Calu3 (cell line): ENCODE results near the gene CDK5RAP3. TPM values are rescaled to one million over a fixed set of nuclear protein-coding genes. Genes with fewer than 3 reads are reported as not detected.

Experiments used
- BruUV-seq: library from RNA; stranded (reverse); fragments of 400-500 nt; replicated peaks from 2 replicates; lab custom pipeline; 2021; lab: Mats Ljungman, UMichigan
- CTCF ChIA-PET: fragments of 300-600 bp; sonication (Branson Sonifier 250); formaldehyde crosslinking; loops from one replicate; lab custom pipeline; 2022; ENCODE audit warnings: antibody characterized with exemption; lab: Charles Lee
- DNase-seq: peaks from one replicate; pipeline ENCODE4 v3.0.0; 2022
- H3K27ac Mint-ChIP-seq: one replicate; pipeline ENCODE4 v1.8.0; 2022; ENCODE audit warnings: mixed read lengths; ENCODE audit not compliant: unreplicated experiment
- H3K27me3 Mint-ChIP-seq: one replicate; pipeline ENCODE4 v1.8.0; 2022; ENCODE audit warnings: mixed read lengths; ENCODE audit not compliant: unreplicated experiment
- H3K36me3 Mint-ChIP-seq: one replicate; pipeline ENCODE4 v1.8.0; 2022; ENCODE audit warnings: mild to moderate bottlenecking, moderate library complexity, mixed read lengths; ENCODE audit not compliant: insufficient read depth, unreplicated experiment
- H3K4me1 Mint-ChIP-seq: one replicate; pipeline ENCODE4 v1.8.0; 2022; ENCODE audit warnings: mild to moderate bottlenecking, low read depth, mixed read lengths; ENCODE audit not compliant: unreplicated experiment
- H3K4me3 Mint-ChIP-seq: one replicate; pipeline ENCODE4 v1.8.0; 2022; ENCODE audit warnings: mild to moderate bottlenecking, low read depth, moderate library complexity, mixed read lengths; ENCODE audit not compliant: unreplicated experiment
- H3K9me3 Mint-ChIP-seq: one replicate; pipeline ENCODE4 v1.8.0; 2022; ENCODE audit warnings: low read depth, mixed read lengths; ENCODE audit not compliant: unreplicated experiment
- CTCF ChIP-seq: fragments of 200-600 bp; IDR thresholded peaks from one replicate; pipeline ENCODE4 v1.8.0; 2022; ENCODE audit warnings: antibody characterized with exemption; ENCODE audit not compliant: unreplicated experiment
- intact Hi-C: fragments of 100-400 bp; cut with micrococcal nuclease; formaldehyde crosslinking; loops from one replicate; pipeline ENCODE4 v1.10.0; 2022; ENCODE audit not compliant: unreplicated experiment
- total RNA-seq: library from RNA; stranded (reverse); gene quantifications from 2 replicates; pipeline ENCODE4 v1.2.3, GENCODE V29; 2022

The CDK5RAP3 gene
- total RNA-seq, 1 experiment from 2014 or later = 431 TPM

GRCh38 chr17:47941246-47942095 lies 29.4 kb upstream of the CDK5RAP3 start, which contains the start of gene PNPO:
PNPO (plus strand) TSS chr17:47941571; CDS start chr17:47941676, 105 bp downstream.
- H3K27me3 Mint-ChIP-seq = no peaks in the 10 kb centered on the region
- peak within 1 kb of the TSS; percentile 89 for H3K4me3 Mint-ChIP-seq
- H3K36me3 Mint-ChIP-seq = peaks cover 27% of the 10 kb centered on the region
- H3K9me3 Mint-ChIP-seq = peaks cover 4% of the 10 kb centered on the region
- peaks cover 52% of the 10 kb centered on the region for H3K4me1 Mint-ChIP-seq
- no peak for TF ChIP-seq CTCF
- intact Hi-C loops = loop anchor here (10.0 kb wide), 1 partner anchor 97 kb away; the partner anchor contains the start of gene SCRN2
- CTCF ChIA-PET = interaction anchor here (0.5 to 2.9 kb wide), 15 partner anchors 9 to 1397 kb away, joined by 3 to 27 read pairs (median 3); partner anchors contain the start of genes CDK5RAP3, PRR15L and SCRN2
- DNase-seq = peak; percentile 98
- BruUV-seq = no TSS peak
- H3K27ac Mint-ChIP-seq = peak within 1 kb of the TSS; percentile 80

GRCh38 chr17:47942096-47942510 lies 28.8 kb upstream of the CDK5RAP3 start:
- Mint-ChIP-seq H3K4me3 (peak overlapping the region; percentile 89), H3K27ac (peak overlapping the region; percentile 80), H3K4me1 (peaks cover 52% of the 10 kb centered on the region), H3K36me3 (peaks cover 34% of the 10 kb centered on the region), H3K27me3 (no peaks in the 10 kb centered on the region), H3K9me3 (peaks cover 4% of the 10 kb centered on the region)
- intact Hi-C loops = loop anchor here (10.0 kb wide), 1 partner anchor 97 kb away; the partner anchor contains the start of gene SCRN2
- DNase-seq = no peak
- TF ChIP-seq CTCF = no peak
- CTCF ChIA-PET = interaction anchor here (0.7 to 2.9 kb wide), 6 partner anchors 8 to 1397 kb away, joined by 3 to 27 read pairs (median 4); partner anchors contain the start of genes CDK5RAP3 and SCRN2
- no TSS peak for BruUV-seq

DNA sequence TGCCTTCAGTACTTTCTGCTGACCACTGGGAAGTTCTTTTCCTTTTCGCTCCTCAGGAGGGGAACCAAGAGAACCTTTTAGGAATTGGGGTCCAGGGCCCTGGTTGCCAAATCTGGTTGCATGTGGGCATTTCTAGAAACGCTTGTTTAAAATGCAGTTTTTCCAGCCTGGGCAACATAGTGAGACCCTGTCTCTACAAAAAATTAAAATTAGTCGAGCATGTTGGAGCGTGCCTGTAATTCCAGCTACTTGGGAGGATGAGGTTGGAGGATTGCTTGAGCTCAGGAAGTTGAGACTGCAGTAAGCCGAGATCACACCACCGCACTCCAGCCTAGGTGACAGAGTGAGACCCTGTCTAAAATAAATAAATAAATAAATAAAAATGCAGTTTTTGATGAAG lies 28.3 kb upstream of the CDK5RAP3 start:
- Mint-ChIP-seq H3K4me3 (peak overlapping the region; percentile 89), H3K4me1 (peaks cover 54% of the 10 kb centered on the region), H3K9me3 (peaks cover 4% of the 10 kb centered on the region), H3K27me3 (no peaks in the 10 kb centered on the region), H3K27ac (peak overlapping the region; percentile 80), H3K36me3 (peaks cover 38% of the 10 kb centered on the region)
- TF ChIP-seq CTCF = no peak
- CTCF ChIA-PET = interaction anchor here (0.7 to 2.9 kb wide), 3 partner anchors 28 to 1396 kb away, joined by 3 to 27 read pairs (median 6); partner anchors contain the start of gene CDK5RAP3
- intact Hi-C loops = loop anchor here (10.0 kb wide), 1 partner anchor 98 kb away; the partner anchor contains the start of gene SCRN2
- DNase-seq = no peak
- BruUV-seq = TSS peak; percentile 13

- Mint-ChIP-seq H3K4me3 (no peak overlapping the region), H3K9me3 (peaks cover 4% of the 10 kb centered on the region), H3K4me1 (peaks cover 75% of the 10 kb centered on the region), H3K27me3 (no peaks in the 10 kb centered on the region), H3K36me3 (peaks cover 57% of the 10 kb centered on the region), H3K27ac (no peak overlapping the region)
- no peak for TF ChIP-seq CTCF
- CTCF ChIA-PET = interaction anchor here (0.5 to 2.3 kb wide), 3 partner anchors 15 to 54 kb away, joined by 3 to 10 read pairs (median 7); no protein-coding TSS in a partner anchor
- DNase-seq = no peak
- intact Hi-C loops = loop anchor here (5.0 to 10.0 kb wide), 2 partner anchors 48 to 100 kb away; partner anchors contain the start of genes SCRN2 and SP2
- BruUV-seq = no TSS peak
These were observed 25.8 kb upstream of the CDK5RAP3 start for GRCh38 chr17:47945080-47945479.
